Measurements from ENCODE around the gene CRELD1.

DNA sequence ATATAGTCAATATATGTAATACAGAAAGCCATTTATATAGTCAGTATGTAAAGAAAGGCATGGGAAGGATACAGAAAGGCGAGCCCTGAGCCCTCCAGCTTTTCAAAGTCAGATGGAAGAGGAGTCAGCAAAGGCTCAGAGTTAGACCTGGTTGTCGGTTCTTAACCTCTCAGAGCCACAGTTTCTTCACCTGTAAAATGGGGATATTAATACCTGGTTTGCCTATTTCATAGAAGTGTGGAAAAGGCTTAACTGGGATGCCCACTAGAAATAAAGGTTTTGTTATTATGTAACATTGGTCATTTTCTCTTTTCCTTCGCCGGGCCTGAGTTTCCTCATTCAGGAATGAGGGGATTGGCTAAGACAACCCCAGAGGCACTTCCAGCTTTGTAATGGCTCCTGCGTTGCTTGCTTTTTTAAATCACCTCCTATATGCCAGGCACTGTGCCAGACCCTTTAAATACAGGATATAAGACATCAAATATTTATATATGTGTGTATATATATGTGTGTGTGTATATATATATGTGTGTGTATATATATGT, 2.4 kb downstream of the CRELD1 start:
- TF ChIP-seq EP300 (IDR thresholded peaks at IDR 0.05) (no peak), CTCF (IDR thresholded peaks at IDR 0.05) (no peak)

All from ovary (tissue), 3 donors.